ENCODE results near the gene SEZ6.

The SEZ6 gene

GRCh38 chr17:29005936-29006511, at the start of gene SEZ6:
TSS of gene SEZ6 (minus strand) at chr17:29006033. CDS start at chr17:29005869, 164 bp downstream.
- intact Hi-C loops (cut with DNase I), result no loop called here
- DNase-seq, result peak; percentile 79 to 98 (median 86)

- intact Hi-C loops (cut with DNase I), result no loop called here
- DNase-seq, result no peak
These were observed 49.0 kb upstream of the SEZ6 start for GRCh38 chr17:29054835-29055234.

GRCh38 chr17:29051731-29052130, 45.9 kb upstream of the SEZ6 start:
- intact Hi-C loops (cut with DNase I), result no loop called here
- DNase-seq, result peak in 1 of 10 donors; percentile 41

- intact Hi-C loops (cut with DNase I), result no loop called here
- peak in 1 of 10 donors; percentile 43 for DNase-seq
These were observed 45.4 kb upstream of the SEZ6 start for GRCh38 chr17:29051194-29051593.

GRCh38 chr17:29050176-29050575, 44.3 kb upstream of the SEZ6 start:
- intact Hi-C loops (cut with DNase I), result no loop called here
- no peak for DNase-seq

GRCh38 chr17:29049541-29050145, 43.8 kb upstream of the SEZ6 start:
- intact Hi-C loops (cut with DNase I), result no loop called here

GRCh38 chr17:29048440-29049368, 42.9 kb upstream of the SEZ6 start:
- DNase-seq, result no peak
- intact Hi-C loops (cut with DNase I), result no loop called here

More at GRCh38 chr17:29049541-29050145, 43.8 kb upstream of the SEZ6 start:
- DNase-seq, result no peak

- intact Hi-C loops (cut with DNase I), result no loop called here
- DNase-seq, result peak in 1 of 10 donors; percentile 0
These were observed 40.6 kb upstream of the SEZ6 start for GRCh38 chr17:29046473-29046839.

- intact Hi-C loops (cut with DNase I), result no loop called here
- peak in 1 of 10 donors; percentile 51 for DNase-seq
These were observed 40.1 kb upstream of the SEZ6 start for GRCh38 chr17:29045734-29046472.

GRCh38 chr17:29045026-29045425, 39.2 kb upstream of the SEZ6 start:
- intact Hi-C loops (cut with DNase I), result no loop called here

GRCh38 chr17:29043539-29044145, 37.8 kb upstream of the SEZ6 start:
- peak in 1 of 10 donors; percentile 42 for DNase-seq
- intact Hi-C loops (cut with DNase I), result loop anchor here (2.0 kb wide), 1 partner anchor 77 kb away; no protein-coding TSS in a partner anchor

More at GRCh38 chr17:29045026-29045425, 39.2 kb upstream of the SEZ6 start:
- peak in 1 of 10 donors; percentile 42 for DNase-seq

- intact Hi-C loops (cut with DNase I), result loop anchor here (2.0 kb wide), 1 partner anchor 76 kb away; no protein-coding TSS in a partner anchor
- peak in 8 of 10 donors; percentile 24 to 88 (median 46) for DNase-seq
These were observed 37.1 kb upstream of the SEZ6 start, which contains the start of gene PIPOX for GRCh38 chr17:29042679-29043538. TSS of gene PIPOX (plus strand) at chr17:29043141. CDS start at chr17:29043226, 85 bp downstream.

- DNase-seq, result no peak
- intact Hi-C loops (cut with DNase I), result loop anchor here (2.0 kb wide), 1 partner anchor 75 kb away; no protein-coding TSS in a partner anchor
These were observed 36.3 kb upstream of the SEZ6 start for GRCh38 chr17:29042026-29042678.

GRCh38 chr17:29041571-29041970, 35.7 kb upstream of the SEZ6 start:
- no peak for DNase-seq
- intact Hi-C loops (cut with DNase I), result no loop called here

GRCh38 chr17:29041091-29041490, 35.3 kb upstream of the SEZ6 start:
- intact Hi-C loops (cut with DNase I), result no loop called here
- DNase-seq, result no peak

GRCh38 chr17:29039764-29040598, 34.1 kb upstream of the SEZ6 start:
- intact Hi-C loops (cut with DNase I), result no loop called here

GRCh38 chr17:29038085-29038795, 32.4 kb upstream of the SEZ6 start:
- intact Hi-C loops (cut with DNase I), result no loop called here
- no peak for DNase-seq

More at GRCh38 chr17:29039764-29040598, 34.1 kb upstream of the SEZ6 start:
- no peak for DNase-seq
